ENCODE data around the gene EHD4. TPM values are rescaled to one million over a fixed set of nuclear protein-coding genes. Genes with fewer than 3 reads are reported as not detected.

Gene EHD4
- polyA plus RNA-seq, 2 of the 4 experiments (the other 2 are of a cell fraction): 8.2 to 9.0 TPM

- 84% methylated on average over 11 of the region's 13 CpGs for WGBS (ENCODE audit: missing lambda C conversion rate)
- no peak for ATAC-seq
- no peaks in the 10 kb centered on the region for H3K9me3 ChIP-seq
- CTCF ChIA-PET: interaction anchor here (0.8 to 6.3 kb wide), 5 partner anchors 8 to 87 kb away, joined by 3 to 43 read pairs (median 5); no protein-coding TSS in a partner anchor
- TF ChIP-seq EHF (CRISPR knock-in tag; IDR thresholded peaks at IDR 0.05): no peak
- no peak for TF ChIP-seq SREBF2 (IDR thresholded peaks at IDR 0.05)
- no peak for TF ChIP-seq BHLHE40 (IDR thresholded peaks at IDR 0.05; ENCODE audit: low read depth, low read length)
- no peak for TF ChIP-seq RAD21 (conservative IDR thresholded peaks at IDR 0.05 in 1 of 2, IDR thresholded peaks at IDR 0.05 in 1 of 2)
- no peak for TF ChIP-seq HMGXB4 (CRISPR knock-in tag; IDR thresholded peaks at IDR 0.05; ENCODE audit: borderline replicate concordance)
- TF ChIP-seq KDM1A (IDR thresholded peaks at IDR 0.05; ENCODE audit: low read depth): no peak
- no peak for TF ChIP-seq SMC3 (IDR thresholded peaks at IDR 0.05)
- no peak for TF ChIP-seq MYC (IDR thresholded peaks at IDR 0.05; ENCODE audit: borderline replicate concordance, low read length)
- TF ChIP-seq NFE2L2 (conservative IDR thresholded peaks at IDR 0.05; ENCODE audit: low read length): no peak
- TF ChIP-seq JUN (IDR thresholded peaks at IDR 0.05): no peak
- no peak for TF ChIP-seq HOXB5 (CRISPR knock-in tag; IDR thresholded peaks at IDR 0.05)
- no peaks in the 10 kb centered on the region for H3K4me1 ChIP-seq
- DNase-seq (ENCODE audit: low read depth in 1 of 2, low spot score in 1 of 2): no peak
- no peak overlapping the region for H3K4me2 ChIP-seq
- H3K27ac ChIP-seq: no peak overlapping the region
- no peak overlapping the region for H3K4me3 ChIP-seq
- POLR2A ChIA-PET: no interaction called here
- no peak for FAIRE-seq
These were observed 24.7 kb upstream of the EHD4 start for GRCh38 chr15:41996921-41997592.

- Histone ChIP-seq H3K27ac (no peak overlapping the region), H3K9me3 (no peaks in the 10 kb centered on the region), H3K4me3 (no peak overlapping the region), H3K4me1 (no peaks in the 10 kb centered on the region), H3K4me2 (no peak overlapping the region)
- CTCF ChIA-PET: interaction anchor here (0.8 to 2.3 kb wide), 8 partner anchors 9 to 102 kb away, joined by 3 to 7 read pairs (median 4); no protein-coding TSS in a partner anchor
- WGBS (ENCODE audit: missing lambda C conversion rate): 90% methylated on average over 9 of the region's 10 CpGs
- ATAC-seq: no peak
- no peak for FAIRE-seq
- DNase-seq (ENCODE audit: low read depth in 1 of 2, low spot score in 1 of 2): no peak
- POLR2A ChIA-PET: no interaction called here
- TF ChIP-seq RAD21 (conservative IDR thresholded peaks at IDR 0.05 in 1 of 2, IDR thresholded peaks at IDR 0.05 in 1 of 2): no peak
- no peak for TF ChIP-seq EP300 (IDR thresholded peaks at IDR 0.05)
- TF ChIP-seq POLR2A (IDR thresholded peaks at IDR 0.05; ENCODE audit: low read length): no peak
- TF ChIP-seq BHLHE40 (IDR thresholded peaks at IDR 0.05; ENCODE audit: low read depth, low read length): no peak
- no peak for TF ChIP-seq TP53 (CRISPR knock-in tag; IDR thresholded peaks at IDR 0.05)
- no peak for TF ChIP-seq KDM1A (IDR thresholded peaks at IDR 0.05; ENCODE audit: low read depth)
- TF ChIP-seq POLR2AphosphoS2 (conservative IDR thresholded peaks at IDR 0.05; ENCODE audit: low read length): no peak
- TF ChIP-seq MAX (IDR thresholded peaks at IDR 0.05): no peak
- no peak for TF ChIP-seq MAZ (IDR thresholded peaks at IDR 0.05; ENCODE audit: borderline replicate concordance, low read depth, low read length)
- no peak for TF ChIP-seq ZFP36 (IDR thresholded peaks at IDR 0.05; ENCODE audit: borderline replicate concordance, partially characterized antibody)
- TF ChIP-seq ESRRA (IDR thresholded peaks at IDR 0.05; ENCODE audit: borderline replicate concordance, low read length): no peak
- no peak for TF ChIP-seq CTCF (IDR thresholded peaks at IDR 0.05)
- TF ChIP-seq PBX3 (IDR thresholded peaks at IDR 0.05): no peak
- no peak for TF ChIP-seq KDM5A (IDR thresholded peaks at IDR 0.05)
- TF ChIP-seq ZNF302 (CRISPR knock-in tag; IDR thresholded peaks at IDR 0.05): no peak
- TF ChIP-seq GATA3 (IDR thresholded peaks at IDR 0.05; ENCODE audit: borderline replicate concordance): no peak
These were observed 24.0 kb upstream of the EHD4 start for GRCh38 chr15:41996376-41996775.

All from A549 (cell line).